Stimulated activated naive CD4-positive, alpha-beta T cell (primary cell): ENCODE data around the gene WNT16.
A peak's percentile ranks its signal among the peaks of the same experiment; 100 is the strongest.

Experiments
- DNase-seq, 6 experiments: peaks; one replicate each; lab custom pipeline; 2025; lab: John Stamatoyannopoulos, UW

WNT16 gene

GRCh38 chr7:121344093-121344492 is 15.3 kb downstream of the WNT16 start:
- DNase-seq: no peak

- no peak for DNase-seq
These were observed 15.7 kb downstream of the WNT16 start for GRCh38 chr7:121344497-121344896.

GRCh38 chr7:121351682-121352081 is 22.9 kb downstream of the WNT16 start:
- DNase-seq: no peak

GRCh38 chr7:121352323-121352722 is 23.5 kb downstream of the WNT16 start:
- no peak for DNase-seq

- DNase-seq: no peak
These were observed 26.8 kb downstream of the WNT16 start for GRCh38 chr7:121355574-121355973.

- no peak for DNase-seq
These were observed 31.8 kb downstream of the WNT16 start for GRCh38 chr7:121360564-121360963.

GRCh38 chr7:121366852-121367431 is 38.1 kb downstream of the WNT16 start:
- DNase-seq: peak in 4 of 6 experiments; percentile 2 to 57 (median 35)

GRCh38 chr7:121369462-121369861 is 40.7 kb downstream of the WNT16 start:
- no peak for DNase-seq

GRCh38 chr7:121371367-121371766 is 42.6 kb downstream of the WNT16 start:
- DNase-seq: no peak

- no peak for DNase-seq
These were observed 43.1 kb downstream of the WNT16 start for GRCh38 chr7:121371883-121372282.

GRCh38 chr7:121372376-121373010 is 43.7 kb downstream of the WNT16 start:
- no peak for DNase-seq

GRCh38 chr7:121373177-121373576 is 44.4 kb downstream of the WNT16 start:
- no peak for DNase-seq

GRCh38 chr7:121376979-121377378 is 48.2 kb downstream of the WNT16 start:
- no peak for DNase-seq

GRCh38 chr7:121379930-121380329 is 51.1 kb downstream of the WNT16 start:
- no peak for DNase-seq

- DNase-seq: no peak
These were observed 53.7 kb downstream of the WNT16 start for GRCh38 chr7:121382473-121382872.

GRCh38 chr7:121383235-121383910 is 54.6 kb downstream of the WNT16 start:
- DNase-seq: no peak

GRCh38 chr7:121384265-121384664 is 55.5 kb downstream of the WNT16 start:
- DNase-seq: no peak

- DNase-seq: no peak
These were observed 56.4 kb downstream of the WNT16 start for GRCh38 chr7:121385056-121385799.

- peak in 3 of 6 experiments; percentile 8 to 13 (median 8) for DNase-seq
These were observed 57.0 kb downstream of the WNT16 start for GRCh38 chr7:121385800-121386179.

- DNase-seq: no peak
These were observed 60.1 kb downstream of the WNT16 start for GRCh38 chr7:121388950-121389349.

GRCh38 chr7:121390109-121390508 is 61.3 kb downstream of the WNT16 start:
- DNase-seq: no peak

GRCh38 chr7:121390617-121391016 is 61.8 kb downstream of the WNT16 start:
- DNase-seq: peak in 3 of 6 experiments; percentile 3 to 13 (median 8)
